ENCODE results near the gene CCDC136.

- no peak for TF ChIP-seq CTCF (IDR thresholded peaks at IDR 0.05)
- TF ChIP-seq POLR2A (IDR thresholded peaks at IDR 0.05): no peak
Measured at GRCh38 chr7:128796327-128796726, 4.6 kb downstream of the CCDC136 start.

Data from testis (tissue), 2 donors.